Mesendoderm (in vitro differentiated cells): ENCODE results near the gene MEX3A.

Source experiments
- DNase-seq: peaks from one replicate; pipeline ENCODE4 v3.0.0; 2013
- H2AK5ac ChIP-seq: 2 replicates; pipeline ENCODE4 v1.6.1; 2013; ENCODE audit warnings: low read length, inconsistent platforms
- H2BK120ac ChIP-seq: 2 replicates; pipeline ENCODE4 v1.6.1; 2013; ENCODE audit warnings: low read depth, mild to moderate bottlenecking, low read length, moderate library complexity, mixed read lengths
- H2BK15ac ChIP-seq: replicated peaks from 2 replicates; pipeline ENCODE4 v1.6.1; 2013; ENCODE audit warnings: low read depth, mild to moderate bottlenecking, moderate library complexity
- H2BK5ac ChIP-seq: 2 replicates; pipeline ENCODE4 v1.6.1; 2013; ENCODE audit warnings: low read length, inconsistent platforms
- H3K18ac ChIP-seq: 2 replicates; pipeline ENCODE4 v1.6.1; 2013; ENCODE audit warnings: mild to moderate bottlenecking, low read length, mixed read lengths
- H3K23ac ChIP-seq: one replicate; pipeline ENCODE4 v1.6.1; 2013; ENCODE audit warnings: low read length
- H3K27ac ChIP-seq: 2 replicates; pipeline ENCODE4 v1.5.1; 2013; ENCODE audit warnings: low read depth, mild to moderate bottlenecking, inconsistent platforms, low read length, moderate library complexity
- H3K27me3 ChIP-seq: 2 replicates; pipeline ENCODE4 v1.6.1; 2013; ENCODE audit warnings: low read length, control low read depth, mild to moderate bottlenecking, inconsistent platforms; ENCODE audit not compliant: insufficient read depth, poor library complexity
- H3K36me3 ChIP-seq: 2 replicates; pipeline ENCODE4 v1.6.1; 2013; ENCODE audit warnings: low read length, inconsistent platforms; ENCODE audit not compliant: control insufficient read depth, insufficient read depth
- H3K4ac ChIP-seq: one replicate; pipeline ENCODE4 v1.6.1; 2013; ENCODE audit warnings: low read depth, mild to moderate bottlenecking, low read length, moderate library complexity
- H3K4me1 ChIP-seq: 2 replicates; pipeline ENCODE4 v1.6.1; 2013; ENCODE audit warnings: low read depth, low read length, inconsistent platforms; ENCODE audit not compliant: control insufficient read depth
- H3K4me2 ChIP-seq: 2 replicates; pipeline ENCODE4 v1.6.1; 2013; ENCODE audit warnings: low read length
- H3K4me3 ChIP-seq: 2 replicates; pipeline ENCODE4 v1.5.1; 2013; ENCODE audit warnings: mild to moderate bottlenecking, low read length
- H3K56ac ChIP-seq: one replicate; pipeline ENCODE4 v1.6.1; 2013; ENCODE audit warnings: low read length
- H3K79me1 ChIP-seq: 2 replicates; pipeline ENCODE4 v1.6.1; 2013; ENCODE audit warnings: low read length, inconsistent platforms
- H3K79me2 ChIP-seq: 2 replicates; pipeline ENCODE4 v1.6.1; 2013; ENCODE audit warnings: mild to moderate bottlenecking, low read length; ENCODE audit not compliant: control insufficient read depth, insufficient read depth
- H3K9ac ChIP-seq: 2 replicates; pipeline ENCODE4 v1.6.1; 2013; ENCODE audit warnings: low read length, inconsistent platforms
- H4K5ac ChIP-seq: one replicate; pipeline ENCODE4 v1.6.1; 2013; ENCODE audit warnings: low read length
- H4K8ac ChIP-seq: one replicate; pipeline ENCODE4 v1.6.1; 2013; ENCODE audit warnings: low read depth, mild to moderate bottlenecking, control low read depth, low read length, moderate library complexity
- WGBS: extraction: QIAGEN DNeasy Blood & Tissue Kit; methylation state at CpG from one replicate; pipeline ENCODE4 v1.1.7; 2013; ENCODE audit warnings: low lambda C conversion rate, missing lambda C conversion rate; ENCODE audit not compliant: insufficient coverage; ENCODE audit errors: extremely low coverage; 5-methylcytosine and 5-hydroxymethylcytosine counted together

Gene MEX3A

GRCh38 chr1:156053768-156054499 is 28.3 kb downstream of the MEX3A start, which contains the start of gene UBQLN4:
Gene UBQLN4 (minus strand): TSS chr1:156053798. CDS start chr1:156053701, 97 bp downstream.
- no peak within 1 kb of the TSS for H2AK5ac ChIP-seq
- H3K27me3 ChIP-seq, result no peaks in the 10 kb centered on the region
- H2BK5ac ChIP-seq, result peak within 1 kb of the TSS; percentile 83
- peak within 1 kb of the TSS; percentile 98 for H3K18ac ChIP-seq
- peak within 1 kb of the TSS; percentile 97 for H3K9ac ChIP-seq
- H3K4me1 ChIP-seq, result peaks cover 4% of the 10 kb centered on the region
- peak within 1 kb of the TSS; percentile 48 for H2BK120ac ChIP-seq
- peak within 1 kb of the TSS; percentile 84 for H3K4me3 ChIP-seq
- no peaks in the 10 kb centered on the region for H3K36me3 ChIP-seq
- no peak within 1 kb of the TSS for H2BK15ac ChIP-seq
- DNase-seq, result peak; percentile 93
- peak within 1 kb of the TSS; percentile 100 for H3K56ac ChIP-seq
- H3K79me1 ChIP-seq, result peaks cover 12% of the 10 kb centered on the region
- peak within 1 kb of the TSS; percentile 76 for H3K4me2 ChIP-seq
- H3K79me2 ChIP-seq, result peaks cover 16% of the 10 kb centered on the region
- peak within 1 kb of the TSS; percentile 85 for H3K4ac ChIP-seq
- H4K5ac ChIP-seq, result no peak within 1 kb of the TSS
- WGBS, result no CpG with 5 or more reads among the region's 49 CpGs
- no peak within 1 kb of the TSS for H3K23ac ChIP-seq
- H4K8ac ChIP-seq, result no peak within 1 kb of the TSS
- H3K27ac ChIP-seq, result peak within 1 kb of the TSS; percentile 90

- peaks cover 12% of the 10 kb centered on the region for H3K79me1 ChIP-seq
- no peaks in the 10 kb centered on the region for H3K27me3 ChIP-seq
- peak overlapping the region; percentile 86 for H3K56ac ChIP-seq
- H3K27ac ChIP-seq, result peak overlapping the region; percentile 71
- H3K36me3 ChIP-seq, result peaks cover 1% of the 10 kb centered on the region
- no CpG with 5 or more reads among the region's 63 CpGs for WGBS
- H2BK15ac ChIP-seq, result no peak overlapping the region
- H4K5ac ChIP-seq, result no peak overlapping the region
- peaks cover 4% of the 10 kb centered on the region for H3K4me1 ChIP-seq
- no peak overlapping the region for H2AK5ac ChIP-seq
- peaks cover 16% of the 10 kb centered on the region for H3K79me2 ChIP-seq
- peak overlapping the region; percentile 44 for H3K18ac ChIP-seq
- H2BK5ac ChIP-seq, result no peak overlapping the region
- peak overlapping the region; percentile 76 for H3K9ac ChIP-seq
- H4K8ac ChIP-seq, result no peak overlapping the region
- peak overlapping the region; percentile 84 for H3K4me3 ChIP-seq
- DNase-seq, result peak; percentile 83
- no peak overlapping the region for H3K23ac ChIP-seq
- H3K4me2 ChIP-seq, result peak overlapping the region; percentile 76
- H3K4ac ChIP-seq, result peak overlapping the region; percentile 65
- H2BK120ac ChIP-seq, result no peak overlapping the region
Measured at GRCh38 chr1:156052862-156053767, 29.1 kb downstream of the MEX3A start.

GRCh38 chr1:156051011-156051725 is 31.1 kb downstream of the MEX3A start:
- Histone ChIP-seq H3K9ac (no peak overlapping the region), H2AK5ac (no peak overlapping the region), H2BK5ac (no peak overlapping the region), H3K36me3 (peaks cover 3% of the 10 kb centered on the region), H3K4me1 (peaks cover 4% of the 10 kb centered on the region), H3K18ac (no peak overlapping the region), H3K79me2 (peaks cover 16% of the 10 kb centered on the region), H3K27ac (no peak overlapping the region), H4K5ac (no peak overlapping the region), H2BK15ac (no peak overlapping the region), H3K79me1 (peaks cover 12% of the 10 kb centered on the region), H3K4me3 (no peak overlapping the region), H3K4me2 (no peak overlapping the region), H3K23ac (no peak overlapping the region), H3K27me3 (no peaks in the 10 kb centered on the region), H4K8ac (no peak overlapping the region), H3K56ac (no peak overlapping the region), H2BK120ac (no peak overlapping the region), H3K4ac (no peak overlapping the region)
- DNase-seq, result peak; percentile 74
- no CpG with 5 or more reads among the region's 7 CpGs for WGBS

GRCh38 chr1:156050376-156050775 is 31.9 kb downstream of the MEX3A start:
- peaks cover 12% of the 10 kb centered on the region for H3K79me2 ChIP-seq
- no peak overlapping the region for H2BK15ac ChIP-seq
- H3K27me3 ChIP-seq, result no peaks in the 10 kb centered on the region
- peak overlapping the region; percentile 15 for H3K56ac ChIP-seq
- no CpG with 5 or more reads among the region's 4 CpGs for WGBS
- H4K5ac ChIP-seq, result no peak overlapping the region
- no peak overlapping the region for H3K18ac ChIP-seq
- DNase-seq, result no peak
- H3K79me1 ChIP-seq, result peaks cover 8% of the 10 kb centered on the region
- no peak overlapping the region for H3K4me2 ChIP-seq
- peaks cover under 1% of the 10 kb centered on the region for H3K4me1 ChIP-seq
- no peak overlapping the region for H2AK5ac ChIP-seq
- H3K9ac ChIP-seq, result no peak overlapping the region
- H3K4ac ChIP-seq, result no peak overlapping the region
- no peak overlapping the region for H3K4me3 ChIP-seq
- no peak overlapping the region for H2BK120ac ChIP-seq
- peaks cover 3% of the 10 kb centered on the region for H3K36me3 ChIP-seq
- no peak overlapping the region for H3K23ac ChIP-seq
- no peak overlapping the region for H2BK5ac ChIP-seq
- H4K8ac ChIP-seq, result no peak overlapping the region
- no peak overlapping the region for H3K27ac ChIP-seq

DNA sequence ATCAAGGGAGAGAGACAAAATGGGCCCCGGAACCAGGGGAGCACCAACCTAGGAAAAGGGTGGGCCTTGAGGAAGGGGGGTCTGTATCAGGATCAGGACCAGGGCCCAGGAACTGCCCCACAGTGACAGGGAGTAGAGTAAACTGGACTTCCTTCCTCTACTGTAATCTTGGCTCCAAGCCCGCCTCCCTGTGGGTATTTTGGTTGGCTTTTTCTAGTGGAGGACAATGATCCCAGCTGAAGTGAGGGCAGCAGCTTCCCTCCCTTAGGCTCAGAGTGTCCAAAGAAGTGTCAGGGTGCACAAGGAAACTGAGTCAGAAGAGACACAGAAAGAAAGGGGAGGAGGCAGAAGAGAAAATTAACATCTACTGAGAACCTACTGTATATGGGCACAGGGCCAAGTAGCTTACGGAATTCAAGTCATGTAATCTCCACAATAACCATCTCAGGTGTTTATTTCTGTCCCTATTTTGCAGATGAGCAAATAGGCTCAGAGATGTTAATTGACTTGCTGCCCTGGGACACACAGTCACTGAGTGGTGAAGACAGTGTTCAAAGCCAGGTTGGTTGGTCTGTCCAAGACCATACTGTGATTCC is 33.5 kb downstream of the MEX3A start:
- whole genome bisulfite sequencing, result no CpG with 5 or more reads among the region's 3 CpGs

More for the DNA sequence above, 33.5 kb downstream of the MEX3A start:
- H2BK120ac ChIP-seq, result no peak overlapping the region
- no peak overlapping the region for H3K9ac ChIP-seq
- H3K23ac ChIP-seq, result no peak overlapping the region
- H2BK15ac ChIP-seq, result no peak overlapping the region
- H3K4me3 ChIP-seq, result no peak overlapping the region
- DNase-seq, result no peak
- H3K79me1 ChIP-seq, result peaks cover 4% of the 10 kb centered on the region
- peaks cover 3% of the 10 kb centered on the region for H3K36me3 ChIP-seq
- no peak overlapping the region for H3K4ac ChIP-seq
- no peaks in the 10 kb centered on the region for H3K27me3 ChIP-seq
- H3K27ac ChIP-seq, result no peak overlapping the region
- H4K5ac ChIP-seq, result no peak overlapping the region
- H3K18ac ChIP-seq, result no peak overlapping the region
- no peak overlapping the region for H3K4me2 ChIP-seq
- no peaks in the 10 kb centered on the region for H3K4me1 ChIP-seq
- H2AK5ac ChIP-seq, result no peak overlapping the region
- H3K56ac ChIP-seq, result no peak overlapping the region
- peaks cover 9% of the 10 kb centered on the region for H3K79me2 ChIP-seq
- H2BK5ac ChIP-seq, result no peak overlapping the region
- no peak overlapping the region for H4K8ac ChIP-seq
